ENCODE measurements around the gene PTPRH. TPM values are rescaled to one million over a fixed set of nuclear protein-coding genes. Genes with fewer than 3 reads are reported as not detected.
"Not testable (repeated sequence)": the region's sequence is repeated elsewhere in the genome, so short reads cannot be mapped to it uniquely, and the experiment has no call there.

PTPRH gene
- total RNA-seq, 4 donors from 2014 or later, result 1.4 to 9.8 (median 5.5) TPM

- TF ChIP-seq CTCF (IDR thresholded peaks at IDR 0.05), result no peak
Measured at GRCh38 chr19:55228015-55228391, 18.7 kb upstream of the PTPRH start.

GRCh38 chr19:55227241-55228014, 18.1 kb upstream of the PTPRH start:
- peak; percentile 9 for ATAC-seq (ENCODE audit: low FRiP score)
- no peak for DNase-seq (ENCODE audit: low spot score)
- no peak for TF ChIP-seq CTCF (IDR thresholded peaks at IDR 0.05)

More at GRCh38 chr19:55228015-55228391, 18.7 kb upstream of the PTPRH start:
- DNase-seq (ENCODE audit: low spot score) (no peak), ATAC-seq (ENCODE audit: low FRiP score) (no peak)

DNA sequence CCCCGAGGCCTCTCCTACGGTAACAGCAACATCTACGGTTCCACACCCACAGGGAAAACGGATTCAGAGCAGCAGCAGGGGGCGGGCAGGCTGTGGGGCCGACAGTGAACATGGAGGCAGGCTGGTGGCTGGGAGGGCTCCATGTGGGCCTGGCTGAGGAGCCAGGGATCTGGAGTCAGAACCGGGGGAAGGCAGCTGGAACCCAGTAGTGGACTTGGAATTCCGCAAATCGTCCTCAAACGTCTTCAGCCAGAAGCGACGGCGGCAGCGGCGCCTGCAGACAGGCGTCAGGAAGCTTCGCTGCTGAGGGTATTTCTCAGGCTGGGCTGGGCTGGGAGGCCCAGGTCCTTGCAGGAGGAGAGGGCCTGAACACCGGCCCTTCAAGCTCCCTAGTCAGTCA, 17.5 kb upstream of the PTPRH start:
- ATAC-seq (ENCODE audit: low FRiP score) (no peak), DNase-seq (ENCODE audit: low spot score) (no peak)
- no peak for TF ChIP-seq CTCF (IDR thresholded peaks at IDR 0.05)

GRCh38 chr19:55226273-55226672, 17.0 kb upstream of the PTPRH start:
- no peak for DNase-seq (ENCODE audit: low spot score)
- TF ChIP-seq CTCF (IDR thresholded peaks at IDR 0.05), result no peak
- ATAC-seq (ENCODE audit: low FRiP score), result no peak

GRCh38 chr19:55225415-55225958, 16.2 kb upstream of the PTPRH start:
- no peak for TF ChIP-seq CTCF (IDR thresholded peaks at IDR 0.05)
- ATAC-seq (ENCODE audit: low FRiP score) (no peak), DNase-seq (ENCODE audit: low spot score) (no peak)

- DNase-seq (ENCODE audit: low spot score); ATAC-seq (ENCODE audit: low FRiP score): not testable (repeated sequence)
Measured at GRCh38 chr19:55224679-55225414, 15.5 kb upstream of the PTPRH start.

DNA sequence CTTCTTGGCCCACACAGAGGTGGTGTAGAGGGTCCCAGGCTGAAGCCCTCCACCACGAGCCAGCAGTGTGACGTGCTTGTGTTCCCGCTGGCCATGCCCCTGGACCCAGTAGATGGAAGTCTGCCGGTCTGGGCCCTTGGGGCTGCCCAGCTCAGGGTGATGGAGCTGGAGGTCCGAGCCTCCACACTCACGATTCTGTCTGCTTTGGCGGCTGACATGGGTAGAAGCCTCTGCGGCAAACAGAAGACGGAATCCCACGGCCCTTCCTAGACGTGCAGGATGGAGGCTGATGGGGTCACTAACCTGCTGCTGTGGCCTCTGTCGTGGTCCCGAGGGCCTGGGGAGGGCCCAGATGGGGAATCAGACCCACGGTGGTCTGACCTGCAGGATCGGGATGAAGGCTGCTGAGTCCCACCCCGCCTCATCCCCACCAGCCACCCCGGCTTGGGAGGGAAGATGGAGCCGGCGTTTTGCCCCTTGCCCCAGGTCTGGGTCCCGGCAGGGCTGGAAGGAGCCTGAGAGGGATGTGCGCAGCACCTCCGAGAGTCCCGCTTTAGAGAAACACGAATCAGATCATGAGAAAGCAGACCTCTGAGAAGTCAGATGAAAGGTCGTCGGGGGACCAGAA, 14.9 kb upstream of the PTPRH start:
- ATAC-seq (ENCODE audit: low FRiP score), result no peak

More for the DNA sequence above, 14.9 kb upstream of the PTPRH start:
- no peak for DNase-seq (ENCODE audit: low spot score)
- no peak for TF ChIP-seq CTCF (IDR thresholded peaks at IDR 0.05)
